Measurements from ENCODE around the gene DCAF5. TPM values are rescaled to one million over a fixed set of nuclear protein-coding genes. Genes with fewer than 3 reads are reported as not detected.

The DCAF5 gene
- total and polyA plus RNA-seq, 2 of the 8 experiments (the other 6 are each of a cell fraction or from before 2014, with no cell fraction given) = 24.3 to 31.0 TPM

- no peak for TF ChIP-seq BRCA1 (IDR thresholded peaks at IDR 0.05; ENCODE audit: low read depth, low read length)
- TF ChIP-seq CREB1 (IDR thresholded peaks at IDR 0.05) = no peak
- no peak for TF ChIP-seq CHD1 (IDR thresholded peaks at IDR 0.05; ENCODE audit: low read depth, low read length)
- no peak for TF ChIP-seq CBX5 (IDR thresholded peaks at IDR 0.05; ENCODE audit: low read depth, low read length)
- TF ChIP-seq POLR2AphosphoS5 (IDR thresholded peaks at IDR 0.05; ENCODE audit: low read depth, low read length) = no peak
- TF ChIP-seq ZNF274 (IDR thresholded peaks at IDR 0.05; ENCODE audit: borderline replicate concordance, extremely low read depth, low read length) = no peak
- no peak for TF ChIP-seq TCF12 (IDR thresholded peaks at IDR 0.05; ENCODE audit: low read depth, low read length)
Measured at GRCh38 chr14:69014829-69015259, 138.1 kb downstream of the DCAF5 start (continued).
